Endometrium (tissue), 2 donors: Measurements from ENCODE around the gene ATXN2.
"Not testable (repeated sequence)": the region's sequence is repeated elsewhere in the genome, so short reads cannot be mapped to it uniquely, and the experiment has no call there.

ENCODE experiments used
- FAIRE-seq: peaks from 2 replicates; lab custom pipeline; 2012; peaks lifted over from hg19 to GRCh38; lab: Jason Lieb, UNC
- donor health status: control.
- donor health status: control.

The ATXN2 gene

DNA sequence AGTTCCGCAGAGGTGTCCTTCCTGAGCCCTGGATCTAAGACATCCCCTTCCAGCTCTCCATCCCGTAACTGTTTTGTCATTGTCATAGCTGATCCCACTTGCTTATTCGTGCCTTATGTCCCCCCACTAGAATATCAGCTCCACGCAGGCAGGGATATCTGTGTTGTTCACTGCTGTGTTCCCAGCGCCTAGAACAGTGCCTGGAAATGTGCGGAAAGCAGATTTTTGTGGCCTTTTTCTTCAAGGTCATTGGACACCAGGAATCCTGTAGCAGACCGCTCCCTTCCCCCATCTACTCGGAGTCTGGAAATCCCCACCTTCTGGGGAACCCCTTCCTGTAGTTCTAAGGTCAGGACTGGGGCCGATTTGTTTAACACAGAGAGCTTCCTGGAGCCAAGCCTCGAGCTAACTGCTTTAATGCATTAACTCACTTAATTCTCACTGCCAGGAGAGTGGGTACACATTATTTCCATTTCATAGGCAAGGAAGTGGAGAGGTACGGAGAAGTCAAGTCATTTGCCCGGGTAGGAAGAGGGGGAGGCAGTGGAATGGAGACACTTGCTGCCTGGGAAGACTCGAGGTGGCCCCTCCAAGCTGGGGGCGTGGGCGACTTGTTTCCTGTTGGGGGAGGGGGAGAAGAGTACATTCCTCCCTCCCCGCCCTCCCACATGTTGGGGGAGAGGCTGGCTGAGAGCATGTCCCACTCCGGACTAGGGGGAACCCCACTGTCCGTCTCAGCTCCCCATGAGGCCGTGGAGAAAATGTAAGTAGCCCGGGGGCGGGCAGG, 194.6 kb downstream of the ATXN2 start:
- no peak for FAIRE-seq

- not testable (repeated sequence) for FAIRE-seq
These were observed 196.7 kb downstream of the ATXN2 start for GRCh38 chr12:111402490-111402824.
